DMS79 treated with DMSO at 0.1 percent for 48 hours (cell line): ENCODE measurements around the gene SLC43A1.
"Not testable (repeated sequence)": the region's sequence is repeated elsewhere in the genome, so short reads cannot be mapped to it uniquely, and the experiment has no call there.

ENCODE experiments used
- DNase-seq: peaks from one replicate; lab custom pipeline; 2025; lab: John Stamatoyannopoulos, UW

SLC43A1 gene

DNA sequence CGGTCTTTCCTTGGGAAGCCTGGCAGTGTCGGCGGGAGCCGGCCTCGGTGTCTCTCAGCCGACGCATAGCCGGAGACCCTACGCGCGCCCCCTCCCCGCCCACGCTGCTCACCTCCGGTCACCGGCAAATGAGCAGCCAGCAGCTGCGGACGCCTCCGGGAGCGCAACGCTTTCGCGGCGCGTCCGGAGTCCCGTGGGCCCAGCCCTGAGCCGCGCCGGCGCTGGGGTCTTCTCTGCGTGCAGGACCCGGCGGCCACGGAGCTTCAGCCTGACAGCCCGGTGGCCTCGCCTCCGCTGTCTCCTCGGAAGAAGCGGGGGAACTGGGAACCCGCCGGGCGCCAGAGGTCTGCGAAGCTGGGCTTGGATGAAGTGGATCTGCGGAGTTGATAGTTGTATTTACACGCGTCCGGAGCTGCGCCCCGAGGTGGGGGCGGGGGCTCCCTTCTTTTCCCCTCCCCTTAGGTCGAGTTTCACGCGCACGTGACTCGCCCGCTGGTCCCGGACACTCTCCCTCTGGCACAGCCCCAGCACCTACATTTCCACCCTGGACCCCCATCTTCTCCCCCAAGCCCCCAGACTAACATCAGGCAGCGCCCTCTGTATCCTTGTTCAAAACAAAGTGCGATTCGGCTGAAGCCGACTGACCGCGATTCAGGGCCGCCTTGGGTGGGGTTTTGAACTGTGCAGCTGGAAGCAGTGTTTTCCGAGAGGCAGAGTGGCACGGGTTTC, at the start of gene SLC43A1:
Gene SLC43A1 (minus strand): TSS at position 371 of the 729 bp plus-strand sequence. CDS start 1,591 bp downstream, outside the sequence.
- peak; percentile 15 for DNase-seq

GRCh38 chr11:57562596-57562995, 47.1 kb upstream of the SLC43A1 start:
- no peak for DNase-seq

GRCh38 chr11:57560146-57560545, 44.6 kb upstream of the SLC43A1 start:
- DNase-seq: no peak

GRCh38 chr11:57556041-57556440, 40.5 kb upstream of the SLC43A1 start:
- DNase-seq: no peak

DNA sequence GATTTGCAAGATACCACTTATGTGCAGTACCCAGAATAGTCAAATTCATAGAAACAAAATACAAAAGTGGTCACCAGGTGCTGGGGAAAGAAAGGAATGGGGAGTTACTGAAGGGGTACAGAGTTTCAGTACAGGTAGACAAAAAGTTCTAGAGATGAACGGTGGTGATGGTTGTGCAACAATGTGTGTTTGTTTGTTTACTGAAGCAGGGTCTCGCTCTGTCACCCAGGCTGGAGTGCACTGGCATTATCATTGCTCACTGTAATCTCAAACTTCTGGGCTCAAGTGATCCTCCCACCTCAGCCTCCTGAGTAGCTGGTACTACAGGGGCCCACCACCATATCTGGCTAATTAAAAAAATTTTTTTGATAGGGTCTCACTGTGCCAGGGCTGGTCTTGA, 39.9 kb upstream of the SLC43A1 start:
- DNase-seq: no peak

GRCh38 chr11:57552479-57552878, 37.0 kb upstream of the SLC43A1 start:
- DNase-seq: no peak

DNA sequence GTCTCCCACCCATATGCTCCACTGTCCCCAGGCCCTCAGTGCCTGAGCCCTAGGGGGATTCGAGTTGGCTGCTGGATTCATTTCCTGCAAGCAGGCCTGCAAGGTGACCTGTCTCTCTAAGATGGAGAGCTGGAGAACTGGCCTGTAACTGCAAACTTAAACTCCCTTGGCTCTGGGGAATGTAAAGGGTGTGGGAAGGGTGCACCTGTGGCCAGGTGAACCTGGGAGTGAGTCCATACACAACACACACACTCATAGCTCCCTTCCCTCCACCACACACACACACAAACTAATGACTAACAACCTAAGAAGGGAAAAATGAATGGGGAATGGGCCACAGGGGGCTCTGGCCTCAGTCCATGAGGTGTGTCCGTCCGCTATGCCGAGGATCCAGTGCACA, 36.4 kb upstream of the SLC43A1 start:
- DNase-seq: no peak

DNA sequence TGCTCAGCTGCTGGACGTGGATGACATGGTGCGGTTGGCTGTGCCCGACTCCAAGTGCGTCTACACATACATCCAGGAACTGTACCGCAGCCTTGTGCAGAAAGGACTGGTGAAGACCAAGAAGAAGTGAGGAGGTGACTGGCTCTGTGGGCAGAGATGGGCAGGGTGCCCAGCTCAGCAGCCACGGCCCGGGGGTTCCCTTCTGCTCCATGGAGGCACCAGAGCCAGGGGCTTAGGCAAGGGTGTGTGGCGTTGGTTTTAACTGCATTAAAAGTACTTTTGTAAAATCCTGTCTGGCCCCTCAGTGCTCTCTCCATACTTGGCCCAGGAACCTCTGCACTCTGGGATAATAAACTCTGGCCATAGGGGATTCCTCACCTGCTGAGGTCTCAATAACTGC, 34.5 kb upstream of the SLC43A1 start:
- DNase-seq: no peak

DNA sequence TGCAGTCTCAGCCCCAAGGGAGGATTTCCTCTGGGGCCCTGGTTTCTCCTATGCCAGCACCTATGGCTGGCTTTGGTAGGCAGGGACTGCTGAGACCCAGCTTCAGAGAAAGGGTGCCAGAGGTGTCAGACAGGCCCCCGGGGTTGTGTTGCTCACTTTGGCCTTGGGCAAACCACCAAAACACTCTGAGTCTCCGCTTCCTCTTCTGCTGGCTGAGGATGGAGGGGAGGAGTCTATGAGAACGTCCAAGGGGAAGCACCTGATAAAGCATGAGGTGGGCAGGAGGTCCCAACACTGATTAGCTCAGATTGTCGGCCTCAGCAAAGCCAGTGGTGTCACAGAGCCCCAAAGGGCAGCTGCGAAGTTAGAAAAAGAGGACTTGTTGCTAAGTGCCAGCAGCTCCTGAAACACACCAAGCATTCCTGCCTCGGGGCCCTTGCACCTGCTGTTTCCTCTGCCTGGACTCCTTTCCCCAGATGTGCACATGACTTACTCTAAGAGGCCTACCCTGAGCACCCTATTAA, 32.4 kb upstream of the SLC43A1 start:
- no peak for DNase-seq

DNA sequence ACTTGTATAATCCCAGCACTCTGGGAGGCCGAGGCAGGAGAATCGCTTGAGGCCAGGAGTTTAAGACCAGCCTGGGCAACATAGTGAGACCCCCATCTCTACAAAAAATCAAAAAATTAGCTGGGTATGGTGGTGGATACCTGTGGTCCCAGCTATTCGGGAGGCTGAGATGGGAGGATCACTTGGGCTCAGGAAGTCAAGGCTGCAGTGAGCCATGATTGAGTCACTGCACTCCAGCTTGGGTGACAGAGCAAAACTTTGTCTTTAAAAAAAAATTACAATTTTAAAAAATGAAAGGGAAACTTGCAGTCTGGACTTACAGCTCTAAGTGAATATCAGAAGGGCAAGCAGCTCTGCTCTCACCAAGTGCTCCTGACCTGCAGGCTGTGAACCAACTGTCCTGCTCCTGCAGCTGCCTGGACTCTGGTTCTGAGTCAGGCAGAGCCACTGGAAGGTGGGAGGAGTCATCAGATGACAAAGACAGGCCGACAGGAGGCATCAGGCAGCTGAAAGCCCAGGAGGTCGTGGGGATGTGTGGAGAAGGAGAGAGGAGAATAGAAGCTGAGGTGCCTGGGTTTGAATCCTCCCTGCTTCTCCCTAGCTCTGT, 31.5 kb upstream of the SLC43A1 start:
- no peak for DNase-seq

GRCh38 chr11:57546451-57546850, 30.9 kb upstream of the SLC43A1 start:
- DNase-seq: no peak

DNA sequence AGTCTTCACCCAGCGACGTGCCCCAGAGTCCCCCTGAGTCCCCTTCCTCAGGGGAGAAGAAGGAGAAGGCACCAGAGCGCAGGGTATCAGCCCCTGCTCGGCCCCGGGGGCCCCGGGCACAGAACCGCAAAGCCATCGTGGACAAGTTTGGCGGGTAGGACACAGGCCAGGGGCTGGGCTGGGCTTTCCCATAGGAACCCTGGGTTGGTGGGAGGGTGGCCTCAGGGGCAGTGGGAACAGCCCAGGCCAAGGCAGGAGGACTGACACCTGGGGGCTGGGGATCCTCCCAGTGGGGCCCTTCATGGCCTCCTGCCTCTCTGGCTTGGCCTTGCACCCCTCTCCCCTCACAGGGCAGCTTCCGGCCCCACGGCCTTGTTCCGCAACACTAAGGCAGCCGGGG, 30.4 kb upstream of the SLC43A1 start:
- no peak for DNase-seq

DNA sequence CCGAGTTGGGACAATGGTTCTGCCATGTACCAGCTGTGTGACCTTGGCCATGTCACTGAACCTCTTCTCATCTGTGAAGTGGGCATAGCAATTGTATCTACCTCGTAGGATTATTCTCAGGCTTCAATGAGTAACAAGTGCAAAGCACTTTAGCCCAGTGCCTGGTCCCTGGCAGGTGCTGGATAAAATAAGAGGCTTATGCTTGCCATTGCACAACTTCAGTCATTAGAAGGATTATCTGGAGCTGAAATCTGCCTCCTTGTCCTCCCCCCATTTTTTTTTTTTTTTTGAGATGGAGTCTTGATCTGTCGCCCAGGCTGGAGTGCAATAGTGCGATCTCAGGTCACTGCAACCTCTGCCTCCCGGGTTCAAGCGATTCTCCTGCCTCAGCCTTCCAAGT, 29.1 kb upstream of the SLC43A1 start:
- no peak for DNase-seq

DNA sequence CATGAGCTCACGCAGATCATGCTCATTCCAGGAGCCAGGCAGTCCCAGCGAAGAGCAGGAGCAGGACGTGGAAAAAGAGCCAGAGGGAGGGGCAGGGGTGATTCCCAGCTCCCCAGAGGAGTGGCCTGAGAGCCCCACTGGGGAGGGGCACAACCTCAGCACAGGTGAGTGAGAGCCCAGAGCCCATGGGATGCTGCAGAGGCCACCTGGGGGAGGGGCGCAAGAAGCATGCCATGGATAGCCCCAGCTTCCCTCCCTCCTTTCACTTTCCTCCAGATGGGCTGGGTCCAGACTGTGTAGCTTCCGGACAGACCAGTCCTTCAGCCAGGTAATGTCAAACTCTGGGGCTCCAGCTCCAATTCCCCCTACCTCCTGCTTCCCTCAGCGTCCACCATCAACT, 28.1 kb upstream of the SLC43A1 start:
- DNase-seq: no peak

- no peak for DNase-seq
Observed at GRCh38 chr11:57542582-57542981, 27.1 kb upstream of the SLC43A1 start.

GRCh38 chr11:57541169-57541568, 25.7 kb upstream of the SLC43A1 start:
- DNase-seq: no peak

- DNase-seq: no peak
Observed at GRCh38 chr11:57539342-57539741, 23.8 kb upstream of the SLC43A1 start.

- no peak for DNase-seq
Observed at GRCh38 chr11:57536947-57537619, 21.6 kb upstream of the SLC43A1 start, which contains the start of gene SMTNL1. Gene SMTNL1, plus strand, starts transcription at chr11:57537595. Its CDS starts 5,048 bp downstream, at chr11:57542643.

GRCh38 chr11:57534449-57534848, 18.9 kb upstream of the SLC43A1 start:
- DNase-seq: not testable (repeated sequence)

- DNase-seq: peak; percentile 99
Observed at GRCh38 chr11:57530596-57531507, 15.3 kb upstream of the SLC43A1 start, which contains the start of gene TIMM10. Gene TIMM10, minus strand, starts transcription at chr11:57530754. Its CDS starts 565 bp downstream, at chr11:57530189.

- DNase-seq: no peak
Observed at GRCh38 chr11:57530215-57530595, 14.7 kb upstream of the SLC43A1 start.

GRCh38 chr11:57529012-57529411, 13.5 kb upstream of the SLC43A1 start:
- no peak for DNase-seq
